K562 (cell line): Measurements from ENCODE around the gene CTSW. TPM values are rescaled to one million over a fixed set of nuclear protein-coding genes. Genes with fewer than 3 reads are reported as not detected.

ENCODE experiments used
- GABPB1 ChIP-seq: sonication (generic); formaldehyde crosslinking; IDR thresholded peaks from 2 replicates; pipeline ENCODE4 v1.8.0; 2022; ENCODE audit warnings: mild to moderate bottlenecking, missing genetic modification reagents
- HOMEZ ChIP-seq: fragments of 250-450 bp; sonication (Bioruptor Pico); IDR thresholded peaks from 2 replicates; pipeline ENCODE4 v1.4.0; 2020; ENCODE audit warnings: mild to moderate bottlenecking, moderate library complexity
- KAT7 ChIP-seq: sonication (generic); formaldehyde crosslinking; IDR thresholded peaks from 2 replicates; pipeline ENCODE4 v1.8.0; 2022; ENCODE audit warnings: missing genetic modification reagents, mild to moderate bottlenecking, borderline replicate concordance
- L3MBTL2 ChIP-seq: fragments of 450-650 bp; IDR thresholded peaks from 2 replicates; pipeline ENCODE4 v1.6.1; 2016; ENCODE audit warnings: mild to moderate bottlenecking, moderate library complexity
- MEF2A ChIP-seq: IDR thresholded peaks from 2 replicates; pipeline ENCODE4 v1.6.1; 2011; ENCODE audit warnings: low read depth, mild to moderate bottlenecking, low read length, moderate library complexity; ENCODE audit not compliant: control insufficient read depth
- PHF20 ChIP-seq: fragments of 450-650 bp; IDR thresholded peaks from 2 replicates; pipeline ENCODE4 v1.6.1; 2018; ENCODE audit not compliant: partially characterized antibody
- RBM22 ChIP-seq: fragments of 200-400 bp; formaldehyde crosslinking; IDR thresholded peaks from 2 replicates; pipeline ENCODE4 v1.6.1; 2018; ENCODE audit warnings: low read length, low read depth; ENCODE audit not compliant: poor library complexity, severe bottlenecking
- SMAD2 ChIP-seq: fragments of 150-350 bp; IDR thresholded peaks from 2 replicates; pipeline ENCODE4 v1.6.1; 2014; ENCODE audit warnings: low read depth, mild to moderate bottlenecking, low read length
- STAT5B ChIP-seq: fragments of 250-450 bp; sonication (Bioruptor Pico); IDR thresholded peaks from 2 replicates; pipeline ENCODE4 v1.8.0; 2021; ENCODE audit warnings: mild to moderate bottlenecking, inconsistent platforms
- TFAP4 ChIP-seq: sonication (generic); formaldehyde crosslinking; IDR thresholded peaks from 2 replicates; pipeline ENCODE4 v1.8.0; 2022; ENCODE audit warnings: missing genetic modification reagents, mild to moderate bottlenecking, moderate library complexity, borderline replicate concordance
- ZBTB7A ChIP-seq: IDR thresholded peaks from 2 replicates; pipeline ENCODE4 v1.6.1; 2011; ENCODE audit warnings: low read depth, mild to moderate bottlenecking, low read length, moderate library complexity, borderline replicate concordance; ENCODE audit not compliant: control insufficient read depth
- ZNF347 ChIP-seq: fragments of 450-650 bp; formaldehyde crosslinking; IDR thresholded peaks from 2 replicates; pipeline ENCODE4 v1.4.0; 2020; ENCODE audit warnings: low read depth, mild to moderate bottlenecking, moderate library complexity
- ZNF395 ChIP-seq: fragments of 200-800 bp; sonication (Bioruptor generic); IDR thresholded peaks from 2 replicates; pipeline ENCODE4 v1.6.1; 2017; ENCODE audit warnings: missing genetic modification characterization, missing compliant biosample characterization
- ZNF668 ChIP-seq: fragments of 250-450 bp; sonication (Bioruptor Pico); IDR thresholded peaks from 2 replicates; pipeline ENCODE4 v1.8.0; 2022; ENCODE audit warnings: mild to moderate bottlenecking, inconsistent platforms
- ZNF830 ChIP-seq: fragments of 250-450 bp; sonication (Bioruptor Pico); IDR thresholded peaks from 2 replicates; pipeline ENCODE4 v1.5.0; 2021; ENCODE audit warnings: mild to moderate bottlenecking
- polyA plus RNA-seq, 8 experiments: library from polyadenylated mRNA; depleted of rRNA in 4 of 8; stranded (reverse) in 5 of 8; unstranded in 3 of 8; fragments of >200 nt; fragmentation: Nextera tagmentation in 2 of 8; fragmentation: Illumina TruSeq in 1 of 8; extraction: Ambion mirVana in 2 of 8; extraction: Trizol in 1 of 8; gene quantifications; 2 replicates each; pipeline versions ENCODE4 v1.2.1 to v1.2.3, GENCODE V29; 2011 to 2014; ENCODE audit warnings: inconsistent platforms in 1 of 8, missing spikeins in 1 of 8
- total RNA-seq, 7 experiments: library from RNA; depleted of rRNA in 6 of 7; stranded (reverse); fragments of >200 nt in 6 of 7; fragmentation: Illumina TruSeq in 2 of 7; extraction: Trizol in 2 of 7; gene quantifications; 2 replicates each; pipeline versions ENCODE4 v1.2.1 to v1.2.3, GENCODE V29; 2011 to 2021; ENCODE audit warnings: low replicate concordance in 1 of 7

CTSW gene
- total and polyA plus RNA-seq, 9 of the 15 experiments (the other 6 are each of a cell fraction or from before 2014, with no cell fraction given) = 0.04 TPM; not detected in 8

GRCh38 chr11:65867284-65868071 is 12.2 kb upstream of the CTSW start (continued):
- no peak for TF ChIP-seq ZNF830
- TF ChIP-seq SMAD2 = no peak
- 0 out of 2 replicates have a peak, but pooled peaks have one; percentile 46 for TF ChIP-seq GABPB1 (CRISPR knock-in tag)
- TF ChIP-seq TFAP4 (CRISPR knock-in tag) = peak; percentile 28; the same call in 1 of the 2 replicates
- TF ChIP-seq ZNF395 = no peak
- 0 out of 2 replicates have a peak, but pooled peaks have one; percentile 29 for TF ChIP-seq KAT7 (CRISPR knock-in tag)
- peak; percentile 19; the same call in 1 of the 2 replicates for TF ChIP-seq ZBTB7A
- TF ChIP-seq RBM22 = no peak
- no peak for TF ChIP-seq ZNF668 (CRISPR knock-in tag)
- TF ChIP-seq ZNF347 = no peak
- no peak for TF ChIP-seq STAT5B
- TF ChIP-seq PHF20 = no peak
- no peak for TF ChIP-seq L3MBTL2
- no peak for TF ChIP-seq MEF2A
- no peak for TF ChIP-seq HOMEZ (CRISPR knock-in tag)
